ENCODE data around the gene PPP1R26.

GRCh38 chr9:135488527-135488926 is 8.9 kb downstream of the PPP1R26 start:
- TF ChIP-seq JUND (IDR thresholded peaks at IDR 0.05): no peak
- no peak for TF ChIP-seq CBX3 (IDR thresholded peaks at IDR 0.05; ENCODE audit: low read depth)
- TF ChIP-seq RAD21 (IDR thresholded peaks at IDR 0.05; ENCODE audit: low read depth): no peak
- TF ChIP-seq POLR2A (IDR thresholded peaks at IDR 0.05; ENCODE audit: borderline replicate concordance, extremely low read depth, insufficient read depth, insufficient read length): no peak

Measured in HCT116 (cell line).